Neural cell (in vitro differentiated cells): ENCODE data around the gene NPIPB5. TPM values are rescaled to one million over a fixed set of nuclear protein-coding genes. Genes with fewer than 3 reads are reported as not detected.
"Not testable (repeated sequence)": the region's sequence is repeated elsewhere in the genome, so short reads cannot be mapped to it uniquely, and the experiment has no call there.

Experiments used
- H2AFZ ChIP-seq: fragments of 200-600, 300-800 bp; sonication (generic), shearing (Covaris generic); 2 replicates; pipeline ENCODE4 v1.6.0; 2014; ENCODE audit warnings: low read depth, mild to moderate bottlenecking, antibody characterized with exemption, low read length, moderate library complexity
- H3F3A ChIP-seq: fragments of 200-600 bp; shearing (Covaris generic); 2 replicates; pipeline ENCODE4 v1.6.1; 2016; ENCODE audit warnings: mild to moderate bottlenecking, moderate library complexity, mixed read lengths, antibody characterized with exemption, low read length; ENCODE audit not compliant: insufficient read depth, poor library complexity, severe bottlenecking
- H3K27ac ChIP-seq: fragments of 200-600, 300-800 bp; sonication (generic), shearing (Covaris generic); 2 replicates; pipeline ENCODE4 v1.5.1; 2014; ENCODE audit warnings: mild to moderate bottlenecking, low read length, moderate library complexity
- H3K27me3 ChIP-seq: fragments of 300-800, 200-600 bp; sonication (generic), shearing (Covaris generic); 2 replicates; pipeline ENCODE4 v1.6.0; 2014; ENCODE audit warnings: mild to moderate bottlenecking, low read depth, low read length, moderate library complexity; ENCODE audit not compliant: insufficient read depth
- H3K36me3 ChIP-seq: fragments of 300-800, 200-600 bp; sonication (generic), shearing (Covaris generic); 2 replicates; pipeline ENCODE4 v1.5.1; 2014; ENCODE audit warnings: mild to moderate bottlenecking, antibody characterized with exemption, low read length, moderate library complexity; ENCODE audit not compliant: insufficient read depth
- H3K4me2 ChIP-seq: fragments of 300-800, 200-600 bp; sonication (generic), shearing (Covaris generic); 2 replicates; pipeline ENCODE4 v1.6.0; 2014; ENCODE audit warnings: mild to moderate bottlenecking, low read length
- H3K4me3 ChIP-seq: fragments of 300-800, 200-600 bp; sonication (generic), shearing (Covaris generic); 2 replicates; pipeline ENCODE4 v1.5.1; 2014; ENCODE audit warnings: mild to moderate bottlenecking, low read length, moderate library complexity
- H3K79me2 ChIP-seq: fragments of 200-600 bp; shearing (Covaris generic); replicated peaks from 2 replicates; pipeline ENCODE4 v1.6.0; 2014; ENCODE audit warnings: mild to moderate bottlenecking, low read length, moderate library complexity; ENCODE audit not compliant: insufficient read depth
- H3K9ac ChIP-seq: fragments of 300-800, 200-600 bp; sonication (generic), shearing (Covaris generic); 2 replicates; pipeline ENCODE4 v1.6.1; 2016; ENCODE audit warnings: mild to moderate bottlenecking, low read length, mixed read lengths
- H3K9me2 ChIP-seq: fragments of 200-600 bp; shearing (Covaris generic); 2 replicates; pipeline ENCODE4 v1.6.1; 2016; ENCODE audit warnings: mild to moderate bottlenecking, low read length, mixed read lengths; ENCODE audit not compliant: insufficient read depth
- H3K9me3 ChIP-seq: fragments of 200-600, 300-800 bp; sonication (generic), shearing (Covaris generic); 2 replicates; pipeline ENCODE4 v1.6.1; 2016; ENCODE audit warnings: mild to moderate bottlenecking, mixed run types, low read length, moderate library complexity, mixed read lengths
- H4K20me1 ChIP-seq: fragments of 200-600 bp; shearing (Covaris generic); 2 replicates; pipeline ENCODE4 v1.6.1; 2016; ENCODE audit warnings: mild to moderate bottlenecking, mixed run types; ENCODE audit not compliant: insufficient read depth
- polyA minus RNA-seq: library from RNA; depleted of rRNA, polyadenylated mRNA; stranded (reverse); fragments of >200 nt; gene quantifications from 2 replicates; pipeline ENCODE4 v1.2.3, GENCODE V29; 2014
- polyA plus RNA-seq: library from polyadenylated mRNA; depleted of rRNA; stranded (reverse); fragments of >200 nt; gene quantifications from 2 replicates; pipeline ENCODE4 v1.2.3, GENCODE V29; 2014

Gene NPIPB5
- 20.4 and 22.0 TPM in 2 replicates for polyA plus RNA-seq
- 104 and 135 TPM in 2 replicates for polyA minus RNA-seq

DNA sequence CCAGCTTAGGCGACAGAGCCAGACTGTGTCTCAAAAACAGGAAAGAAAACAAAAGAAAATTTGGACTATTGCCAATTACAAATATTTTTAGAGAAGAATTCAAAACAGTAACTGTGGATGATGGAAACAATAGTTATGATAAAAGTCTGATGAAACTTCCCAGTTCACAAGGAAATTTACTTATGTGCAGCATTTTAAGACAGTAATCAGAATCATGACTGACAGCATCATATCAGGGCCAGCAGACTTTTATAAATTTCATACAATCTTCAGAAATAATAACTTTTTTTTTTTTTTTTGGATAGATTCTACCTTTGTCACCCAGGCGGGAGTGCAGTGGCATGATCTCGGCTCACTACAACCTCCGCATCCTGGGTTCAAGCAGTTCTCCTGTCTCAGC, at the start of gene NPIPB5:
Gene NPIPB5, plus strand, starts transcription at position 301 of the 400 bp plus-strand sequence. CDS start 2,911 bp downstream, outside the sequence.
- not testable (repeated sequence) for H2AFZ ChIP-seq, H4K20me1 ChIP-seq, H3K27me3 ChIP-seq, H3K36me3 ChIP-seq, H3K79me2 ChIP-seq, H3K4me2 ChIP-seq, H3K4me3 ChIP-seq, H3K27ac ChIP-seq, H3K9me2 ChIP-seq, H3K9ac ChIP-seq, H3F3A ChIP-seq, H3K9me3 ChIP-seq

- H3K9me3 ChIP-seq, H3K79me2 ChIP-seq, H4K20me1 ChIP-seq, H3K27ac ChIP-seq, H3K9ac ChIP-seq, H3K36me3 ChIP-seq, H3K4me2 ChIP-seq, H3K9me2 ChIP-seq, H3K4me3 ChIP-seq, H3F3A ChIP-seq, H3K27me3 ChIP-seq, H2AFZ ChIP-seq: not testable (repeated sequence)
Observed at GRCh38 chr16:22468846-22469245, 41.8 kb upstream of the NPIPB5 start.

DNA sequence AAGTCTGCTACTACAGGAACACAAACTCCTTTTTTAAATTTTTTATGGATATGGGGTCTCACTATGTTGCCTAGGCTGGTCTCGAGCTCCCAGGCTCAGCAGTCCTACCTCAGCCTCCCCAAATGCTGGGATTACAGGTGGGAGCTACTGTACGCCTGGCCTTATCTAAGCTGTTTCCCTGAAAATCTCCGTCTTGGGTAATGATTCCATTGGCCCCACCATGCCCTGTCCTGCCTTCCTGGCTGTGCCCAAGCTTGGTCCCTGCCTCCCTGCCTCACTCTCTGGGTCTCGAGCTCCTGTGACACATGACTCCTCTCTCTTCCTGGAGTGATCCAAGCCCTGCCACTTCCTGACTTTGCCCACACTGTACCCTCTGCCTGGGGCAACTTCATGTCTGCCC, 27.3 kb downstream of the NPIPB5 start:
- H3F3A ChIP-seq, H3K9me2 ChIP-seq, H2AFZ ChIP-seq, H3K27me3 ChIP-seq, H3K9ac ChIP-seq, H3K36me3 ChIP-seq, H3K79me2 ChIP-seq, H3K4me2 ChIP-seq, H3K4me3 ChIP-seq, H3K9me3 ChIP-seq, H4K20me1 ChIP-seq, H3K27ac ChIP-seq: not testable (repeated sequence)

GRCh38 chr16:22544809-22545208, 34.1 kb downstream of the NPIPB5 start:
- not testable (repeated sequence) for H3K9me3 ChIP-seq, H3K27me3 ChIP-seq, H3K79me2 ChIP-seq, H3K9ac ChIP-seq, H3K9me2 ChIP-seq, H3K4me2 ChIP-seq, H4K20me1 ChIP-seq, H2AFZ ChIP-seq, H3F3A ChIP-seq, H3K36me3 ChIP-seq, H3K27ac ChIP-seq, H3K4me3 ChIP-seq

GRCh38 chr16:22546630-22547029, 35.9 kb downstream of the NPIPB5 start:
- not testable (repeated sequence) for H3K9me2 ChIP-seq, H4K20me1 ChIP-seq, H3K27ac ChIP-seq, H3K27me3 ChIP-seq, H2AFZ ChIP-seq, H3K4me2 ChIP-seq, H3K36me3 ChIP-seq, H3F3A ChIP-seq, H3K4me3 ChIP-seq, H3K9ac ChIP-seq, H3K79me2 ChIP-seq, H3K9me3 ChIP-seq

- H2AFZ ChIP-seq, H3K4me3 ChIP-seq, H3F3A ChIP-seq, H3K9ac ChIP-seq, H3K36me3 ChIP-seq, H4K20me1 ChIP-seq, H3K27me3 ChIP-seq, H3K9me3 ChIP-seq, H3K79me2 ChIP-seq, H3K27ac ChIP-seq, H3K4me2 ChIP-seq, H3K9me2 ChIP-seq: not testable (repeated sequence)
Observed at GRCh38 chr16:22547170-22547765, 36.6 kb downstream of the NPIPB5 start.

DNA sequence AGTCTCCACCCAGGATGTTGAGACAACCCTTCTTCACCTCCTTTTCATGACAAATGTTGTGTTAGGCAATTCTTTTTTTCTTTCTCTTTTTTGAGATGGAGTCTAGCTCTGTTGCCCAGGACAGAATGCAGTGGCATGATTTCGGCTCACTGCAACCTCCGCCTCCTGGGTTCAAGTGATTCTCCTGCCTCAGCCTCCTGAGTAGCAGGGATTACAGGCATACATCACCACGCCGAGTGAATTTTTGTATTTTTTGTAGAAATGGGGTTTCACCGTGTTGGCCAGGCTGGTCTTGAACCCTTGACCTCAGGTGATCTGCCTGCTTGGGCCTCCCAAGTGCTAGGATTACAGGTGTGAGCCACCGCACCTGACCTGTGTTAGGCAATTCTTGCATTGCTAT, 39.2 kb downstream of the NPIPB5 start:
- not testable (repeated sequence) for H3K27me3 ChIP-seq, H3K9ac ChIP-seq, H3K79me2 ChIP-seq

DNA sequence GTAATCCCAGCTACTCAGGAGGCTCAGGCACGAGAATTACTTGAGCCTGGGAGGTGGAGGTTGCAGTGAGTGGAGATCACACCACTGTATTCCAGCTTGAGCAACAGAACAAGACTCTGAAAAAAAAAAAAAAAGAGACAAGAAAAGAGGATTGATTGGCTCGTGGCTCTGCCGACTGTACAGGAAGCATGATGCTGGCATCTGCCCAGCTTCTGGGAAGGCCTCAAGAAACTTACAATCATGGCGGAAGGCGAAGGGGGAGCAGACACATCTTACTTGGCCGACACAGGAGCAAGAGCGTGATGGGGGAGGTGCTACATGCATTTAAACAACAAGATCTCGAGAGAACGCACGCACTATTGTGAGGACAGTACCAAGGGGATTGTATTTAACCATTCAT, 40.5 kb downstream of the NPIPB5 start:
- not testable (repeated sequence) for H3K4me2 ChIP-seq, H3K27me3 ChIP-seq, H3K9me3 ChIP-seq, H3K79me2 ChIP-seq, H3K27ac ChIP-seq, H2AFZ ChIP-seq, H3K9ac ChIP-seq, H3K36me3 ChIP-seq, H3K4me3 ChIP-seq, H3F3A ChIP-seq, H4K20me1 ChIP-seq, H3K9me2 ChIP-seq

More for the DNA sequence above, 39.2 kb downstream of the NPIPB5 start:
- not testable (repeated sequence) for H3K4me2 ChIP-seq, H3K4me3 ChIP-seq, H4K20me1 ChIP-seq, H3K9me3 ChIP-seq, H3F3A ChIP-seq, H3K27ac ChIP-seq, H3K36me3 ChIP-seq, H3K9me2 ChIP-seq, H2AFZ ChIP-seq
